Endothelial cell (in vitro differentiated cells): ENCODE data around the gene OSBP2. TPM values are rescaled to one million over a fixed set of nuclear protein-coding genes. Genes with fewer than 3 reads are reported as not detected.
A peak's percentile ranks its signal among the peaks of the same experiment; 100 is the strongest.

ENCODE experiments used
- DNase-seq: peaks from one replicate; pipeline ENCODE4 v3.0.0; 2021; ENCODE audit warnings: low spot score
- H3K27ac Mint-ChIP-seq: one replicate; pipeline ENCODE4 v1.8.0; 2021; ENCODE audit warnings: mixed read lengths, inconsistent platforms; ENCODE audit not compliant: unreplicated experiment
- H3K27me3 Mint-ChIP-seq: one replicate; pipeline ENCODE4 v1.8.0; 2021; ENCODE audit warnings: mild to moderate bottlenecking, moderate library complexity, mixed read lengths, inconsistent platforms; ENCODE audit not compliant: unreplicated experiment
- H3K36me3 Mint-ChIP-seq: one replicate; pipeline ENCODE4 v1.8.0; 2021; ENCODE audit warnings: mild to moderate bottlenecking, low read depth, mixed read lengths, inconsistent platforms; ENCODE audit not compliant: unreplicated experiment
- H3K4me1 Mint-ChIP-seq: one replicate; pipeline ENCODE4 v1.8.0; 2021; ENCODE audit warnings: mild to moderate bottlenecking, mixed read lengths, inconsistent platforms; ENCODE audit not compliant: unreplicated experiment
- H3K4me3 Mint-ChIP-seq: one replicate; pipeline ENCODE4 v1.8.0; 2021; ENCODE audit warnings: mild to moderate bottlenecking, mixed read lengths, inconsistent platforms; ENCODE audit not compliant: unreplicated experiment
- H3K9me3 Mint-ChIP-seq: one replicate; pipeline ENCODE4 v1.8.0; 2021; ENCODE audit warnings: mixed read lengths, inconsistent platforms; ENCODE audit not compliant: unreplicated experiment
- total RNA-seq: library from RNA; stranded (reverse); fragmentation: NEBNext Ultra II Directional; extraction: Animal tissue kit (Norgen Biotek cat#: 25700); gene quantifications from one replicate; pipeline ENCODE4 v1.2.1, GENCODE V29; 2021; ENCODE audit not compliant: unreplicated experiment
- TF ChIP-seq, protein P1 (sequence below): fragments of 200-600 bp; sonication (generic); IDR thresholded peaks from one replicate; pipeline ENCODE4 v1.5.0; 2021; ENCODE audit warnings: antibody characterized with exemption; ENCODE audit not compliant: unreplicated experiment

The OSBP2 gene
- total RNA-seq, 1 donor from 2014 or later, result 3.0 TPM

DNA sequence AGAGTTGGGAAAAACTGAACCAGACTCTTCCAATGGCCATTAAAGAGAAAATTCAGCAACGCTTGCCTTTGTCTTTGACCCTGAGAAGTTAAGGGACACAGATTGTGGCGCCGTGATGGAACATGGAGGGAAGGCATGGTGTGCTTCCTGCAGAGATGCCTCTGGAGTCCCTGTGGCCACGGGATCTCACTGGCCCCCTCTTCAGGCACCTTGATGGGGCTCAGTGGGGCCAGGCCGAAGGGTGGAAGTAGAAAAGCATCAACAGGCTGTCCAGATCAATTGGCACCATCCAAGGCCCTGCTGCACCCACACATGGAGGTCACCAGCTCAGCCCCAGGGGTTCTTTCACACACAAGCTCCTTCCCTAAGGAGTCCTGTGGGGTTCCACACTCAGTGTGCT, 231.0 kb downstream of the OSBP2 start:
- TF ChIP-seq, protein P1, sequence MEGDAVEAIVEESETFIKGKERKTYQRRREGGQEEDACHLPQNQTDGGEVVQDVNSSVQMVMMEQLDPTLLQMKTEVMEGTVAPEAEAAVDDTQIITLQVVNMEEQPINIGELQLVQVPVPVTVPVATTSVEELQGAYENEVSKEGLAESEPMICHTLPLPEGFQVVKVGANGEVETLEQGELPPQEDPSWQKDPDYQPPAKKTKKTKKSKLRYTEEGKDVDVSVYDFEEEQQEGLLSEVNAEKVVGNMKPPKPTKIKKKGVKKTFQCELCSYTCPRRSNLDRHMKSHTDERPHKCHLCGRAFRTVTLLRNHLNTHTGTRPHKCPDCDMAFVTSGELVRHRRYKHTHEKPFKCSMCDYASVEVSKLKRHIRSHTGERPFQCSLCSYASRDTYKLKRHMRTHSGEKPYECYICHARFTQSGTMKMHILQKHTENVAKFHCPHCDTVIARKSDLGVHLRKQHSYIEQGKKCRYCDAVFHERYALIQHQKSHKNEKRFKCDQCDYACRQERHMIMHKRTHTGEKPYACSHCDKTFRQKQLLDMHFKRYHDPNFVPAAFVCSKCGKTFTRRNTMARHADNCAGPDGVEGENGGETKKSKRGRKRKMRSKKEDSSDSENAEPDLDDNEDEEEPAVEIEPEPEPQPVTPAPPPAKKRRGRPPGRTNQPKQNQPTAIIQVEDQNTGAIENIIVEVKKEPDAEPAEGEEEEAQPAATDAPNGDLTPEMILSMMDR, result no peak
- Mint-ChIP-seq H3K36me3 (peaks cover 49% of the 10 kb centered on the region), H3K4me1 (peaks cover 12% of the 10 kb centered on the region)

DNA sequence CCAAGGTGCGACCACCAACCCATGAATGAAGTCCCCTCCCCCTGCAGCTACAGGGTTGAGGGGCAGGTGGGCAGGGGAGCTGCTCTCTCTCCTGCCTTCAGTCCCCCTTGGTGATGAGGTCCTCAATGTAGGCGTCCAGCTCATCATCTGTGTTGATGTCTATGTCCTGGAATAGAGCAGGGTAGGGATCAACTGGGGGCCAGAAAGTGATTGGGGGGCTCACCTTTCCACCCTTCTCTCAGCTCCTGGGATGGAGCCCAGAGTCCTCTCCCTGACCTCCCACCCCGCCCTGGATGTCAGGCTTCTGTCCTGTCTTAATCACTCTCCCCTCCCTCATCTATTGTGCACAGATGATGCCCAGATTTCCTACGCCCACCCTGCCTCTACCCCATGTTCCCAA, 232.0 kb downstream of the OSBP2 start:
- H3K4me3 Mint-ChIP-seq, result peak overlapping the region; percentile 35
- DNase-seq, result no peak
- H3K27ac Mint-ChIP-seq, result no peak overlapping the region
- H3K36me3 Mint-ChIP-seq, result peaks cover 59% of the 10 kb centered on the region
- H3K4me1 Mint-ChIP-seq, result peaks cover 9% of the 10 kb centered on the region
- TF ChIP-seq, protein P1, result no peak
- H3K27me3 Mint-ChIP-seq, result peaks cover 4% of the 10 kb centered on the region
- no peaks in the 10 kb centered on the region for H3K9me3 Mint-ChIP-seq

More for the DNA sequence above, 231.0 kb downstream of the OSBP2 start:
- no peak for DNase-seq
- H3K4me3 Mint-ChIP-seq, result no peak overlapping the region
- peaks cover 2% of the 10 kb centered on the region for H3K27me3 Mint-ChIP-seq
- no peak overlapping the region for H3K27ac Mint-ChIP-seq
- H3K9me3 Mint-ChIP-seq, result no peaks in the 10 kb centered on the region

DNA sequence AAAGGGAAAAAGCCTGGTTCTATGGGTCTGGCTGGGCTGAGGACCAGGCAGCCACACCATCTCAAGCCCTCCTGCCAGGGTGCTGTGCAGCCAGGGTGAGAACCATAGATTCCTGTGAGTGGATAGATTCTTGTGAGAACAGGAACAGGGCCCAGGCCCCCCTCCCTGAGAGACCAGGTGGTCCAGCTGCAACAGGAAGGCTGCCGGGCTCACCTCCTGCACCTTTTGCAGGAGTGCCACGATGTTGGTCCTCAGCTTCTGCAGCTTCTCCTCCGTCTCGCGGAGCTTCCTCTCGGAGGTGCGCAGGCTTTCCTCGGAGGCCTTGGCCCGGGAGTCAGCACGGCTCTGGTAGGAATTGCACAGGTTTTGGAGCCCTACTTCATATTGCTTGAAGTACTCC, 233.1 kb downstream of the OSBP2 start:
- Mint-ChIP-seq H3K36me3 (peaks cover 69% of the 10 kb centered on the region), H3K27ac (no peak overlapping the region), H3K27me3 (peaks cover 4% of the 10 kb centered on the region), H3K4me3 (no peak overlapping the region), H3K4me1 (peaks cover 6% of the 10 kb centered on the region), H3K9me3 (no peaks in the 10 kb centered on the region)
- DNase-seq, result no peak
- TF ChIP-seq, protein P1, result no peak

DNA sequence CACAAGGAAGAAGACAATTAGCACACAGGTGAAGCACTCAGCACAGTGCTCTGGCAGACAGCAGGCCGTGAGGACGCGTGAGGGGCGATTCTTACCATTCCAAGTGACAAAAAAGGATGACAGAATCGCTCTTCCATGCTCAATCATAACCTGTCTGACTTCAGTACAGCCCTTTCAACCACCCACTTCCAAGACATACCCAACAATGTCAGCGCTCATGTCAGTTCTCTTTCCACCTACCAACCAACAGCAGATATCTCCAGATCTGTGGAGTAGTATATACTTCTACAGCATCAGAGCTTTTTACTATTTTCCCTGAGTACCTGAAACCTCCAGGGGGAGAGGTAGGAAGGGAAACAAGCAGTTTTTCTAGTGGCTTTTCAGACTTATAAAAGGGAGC, 233.7 kb downstream of the OSBP2 start:
- Mint-ChIP-seq H3K4me3 (no peak overlapping the region), H3K4me1 (peaks cover 6% of the 10 kb centered on the region), H3K36me3 (peaks cover 72% of the 10 kb centered on the region), H3K27ac (no peak overlapping the region), H3K27me3 (peaks cover 4% of the 10 kb centered on the region), H3K9me3 (no peaks in the 10 kb centered on the region)
- no peak for DNase-seq
- TF ChIP-seq, protein P1, result no peak

DNA sequence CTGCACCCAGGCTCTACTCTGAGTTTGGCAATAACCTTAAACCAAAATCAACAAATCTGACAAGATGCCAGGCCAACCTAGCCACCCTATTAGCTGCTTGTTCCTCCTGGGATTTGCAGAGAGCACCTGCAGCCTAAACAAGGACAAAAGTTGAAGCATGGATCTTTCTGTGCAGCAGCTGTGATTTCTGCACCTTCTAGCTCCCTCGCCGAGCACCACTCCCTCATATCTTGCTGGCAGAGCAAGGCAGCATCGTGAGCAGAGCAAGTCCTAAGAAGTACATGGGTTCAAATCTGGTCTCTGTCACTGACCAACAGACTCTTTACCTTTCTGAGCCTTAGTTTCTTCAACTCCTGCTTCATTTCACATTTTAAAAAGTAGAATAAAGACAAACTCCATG, 235.6 kb downstream of the OSBP2 start:
- peaks cover 75% of the 10 kb centered on the region for H3K36me3 Mint-ChIP-seq
- peaks cover 2% of the 10 kb centered on the region for H3K27me3 Mint-ChIP-seq
- H3K27ac Mint-ChIP-seq, result no peak overlapping the region
- no peaks in the 10 kb centered on the region for H3K9me3 Mint-ChIP-seq
- peak overlapping the region; percentile 10 for H3K4me3 Mint-ChIP-seq
- DNase-seq, result no peak
- TF ChIP-seq, protein P1, result no peak
- H3K4me1 Mint-ChIP-seq, result peaks cover 6% of the 10 kb centered on the region
